H1 (cell line): ENCODE data around the gene HECTD4. TPM values are rescaled to one million over a fixed set of nuclear protein-coding genes. Genes with fewer than 3 reads are reported as not detected.

Experiments
- EGR1 ChIP-seq: IDR thresholded peaks from 2 replicates; pipeline ENCODE4 v1.6.1; 2011; ENCODE audit warnings: low read depth, low read length, borderline replicate concordance
- FOSL1 ChIP-seq: IDR thresholded peaks from 2 replicates; pipeline ENCODE4 v1.6.1; 2011; ENCODE audit warnings: mild to moderate bottlenecking, low read depth, low read length, moderate library complexity; ENCODE audit not compliant: insufficient read depth
- PHF8 ChIP-seq: fragments of 200-600 bp; sonication (generic); conservative IDR thresholded peaks from 2 replicates; pipeline ENCODE4 v1.7.1; 2012; ENCODE audit warnings: low read depth, mild to moderate bottlenecking, inconsistent platforms, low read length, moderate library complexity
- POLR2AphosphoS5 ChIP-seq: IDR thresholded peaks from 2 replicates; pipeline ENCODE4 v1.6.1; 2011; ENCODE audit warnings: low read depth, low read length
- polyA plus RNA-seq, 7 experiments: library from polyadenylated mRNA; depleted of rRNA in 3 of 7; stranded (reverse) in 5 of 7; unstranded in 2 of 7; fragments of >200 nt in 5 of 7; fragments of 200-250 nt in 2 of 7; gene quantifications; 1 replicate in 5 of 7; 2 replicates in 1 of 7; 4 replicates in 1 of 7; pipeline versions ENCODE4 v1.2.1 to v1.2.3, GENCODE V29; 2011 to 2013; ENCODE audit warnings: missing spikeins in 2 of 7, mixed read lengths in 2 of 7
- total RNA-seq: library from RNA; stranded (reverse); fragmentation: NEBNext Ultra II Directional; extraction: Animal tissue kit (Norgen Biotek cat#: 25700); gene quantifications from 2 replicates; pipeline ENCODE4 v1.2.1, GENCODE V29; 2021

HECTD4 gene
- total and polyA plus RNA-seq, 2 of the 8 experiments (the other 6 are each of a cell fraction or from before 2014, with no cell fraction given): 6.5 to 33.7 TPM

- TF ChIP-seq EGR1: no peak
- TF ChIP-seq FOSL1: no peak
- no peak for TF ChIP-seq POLR2AphosphoS5
- TF ChIP-seq PHF8: no peak
Observed at GRCh38 chr12:112126911-112127310, 255.3 kb downstream of the HECTD4 start (continued).
